ENCODE data around the gene PCK1.

DNA sequence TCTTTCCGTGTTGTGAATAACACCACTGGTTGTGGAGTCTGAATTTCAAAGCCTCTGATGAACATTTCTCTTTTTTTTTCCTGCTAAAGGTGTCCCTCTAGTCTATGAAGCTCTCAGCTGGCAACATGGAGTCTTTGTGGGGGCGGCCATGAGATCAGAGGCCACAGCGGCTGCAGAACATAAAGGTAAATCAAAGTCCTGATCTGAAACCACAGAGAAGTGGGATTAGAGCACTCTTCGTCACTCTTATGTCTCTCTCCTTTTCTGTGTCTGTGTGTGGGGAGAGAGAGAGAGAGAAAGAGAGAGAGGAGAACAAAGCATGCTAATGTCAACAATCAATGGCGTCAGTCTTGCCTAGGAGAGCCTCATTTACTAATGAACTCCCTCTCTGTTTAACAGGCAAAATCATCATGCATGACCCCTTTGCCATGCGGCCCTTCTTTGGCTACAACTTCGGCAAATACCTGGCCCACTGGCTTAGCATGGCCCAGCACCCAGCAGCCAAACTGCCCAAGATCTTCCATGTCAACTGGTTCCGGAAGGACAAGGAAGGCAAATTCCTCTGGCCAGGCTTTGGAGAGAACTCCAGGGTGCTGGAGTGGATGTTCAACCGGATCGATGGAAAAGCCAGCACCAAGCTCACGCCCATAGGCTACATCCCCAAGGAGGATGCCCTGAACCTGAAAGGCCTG is 4.2 kb downstream of the PCK1 start:
- TF ChIP-seq, protein P1, sequence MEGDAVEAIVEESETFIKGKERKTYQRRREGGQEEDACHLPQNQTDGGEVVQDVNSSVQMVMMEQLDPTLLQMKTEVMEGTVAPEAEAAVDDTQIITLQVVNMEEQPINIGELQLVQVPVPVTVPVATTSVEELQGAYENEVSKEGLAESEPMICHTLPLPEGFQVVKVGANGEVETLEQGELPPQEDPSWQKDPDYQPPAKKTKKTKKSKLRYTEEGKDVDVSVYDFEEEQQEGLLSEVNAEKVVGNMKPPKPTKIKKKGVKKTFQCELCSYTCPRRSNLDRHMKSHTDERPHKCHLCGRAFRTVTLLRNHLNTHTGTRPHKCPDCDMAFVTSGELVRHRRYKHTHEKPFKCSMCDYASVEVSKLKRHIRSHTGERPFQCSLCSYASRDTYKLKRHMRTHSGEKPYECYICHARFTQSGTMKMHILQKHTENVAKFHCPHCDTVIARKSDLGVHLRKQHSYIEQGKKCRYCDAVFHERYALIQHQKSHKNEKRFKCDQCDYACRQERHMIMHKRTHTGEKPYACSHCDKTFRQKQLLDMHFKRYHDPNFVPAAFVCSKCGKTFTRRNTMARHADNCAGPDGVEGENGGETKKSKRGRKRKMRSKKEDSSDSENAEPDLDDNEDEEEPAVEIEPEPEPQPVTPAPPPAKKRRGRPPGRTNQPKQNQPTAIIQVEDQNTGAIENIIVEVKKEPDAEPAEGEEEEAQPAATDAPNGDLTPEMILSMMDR (conservative IDR thresholded peaks at IDR 0.05 in 1 of 2, IDR thresholded peaks at IDR 0.05 in 1 of 2; ENCODE audit: extremely low read depth in 1 of 2, insufficient read depth in 1 of 2, low read depth in 1 of 2, low read length in 2 of 2), result no peak
- TF ChIP-seq EZH2 (IDR thresholded peaks at IDR 0.05; ENCODE audit: borderline replicate concordance, low read length), result no peak
